OCI-LY3 (cell line): Measurements from ENCODE around the gene ABL1.

Experiments
- EZH2phosphoT487 ChIP-seq: fragments of 200-600 bp; shearing (Covaris generic); IDR thresholded peaks from 2 replicates; pipeline ENCODE4 v1.6.1; 2018; ENCODE audit warnings: antibody characterized with exemption, mixed run types, low read depth
- TF ChIP-seq, protein P1 (sequence below): fragments of 200-600, 300-600 bp; sonication (generic); IDR thresholded peaks from 2 replicates; pipeline ENCODE4 v1.5.1; 2014; ENCODE audit warnings: antibody characterized with exemption, low read length, low read depth

DNA sequence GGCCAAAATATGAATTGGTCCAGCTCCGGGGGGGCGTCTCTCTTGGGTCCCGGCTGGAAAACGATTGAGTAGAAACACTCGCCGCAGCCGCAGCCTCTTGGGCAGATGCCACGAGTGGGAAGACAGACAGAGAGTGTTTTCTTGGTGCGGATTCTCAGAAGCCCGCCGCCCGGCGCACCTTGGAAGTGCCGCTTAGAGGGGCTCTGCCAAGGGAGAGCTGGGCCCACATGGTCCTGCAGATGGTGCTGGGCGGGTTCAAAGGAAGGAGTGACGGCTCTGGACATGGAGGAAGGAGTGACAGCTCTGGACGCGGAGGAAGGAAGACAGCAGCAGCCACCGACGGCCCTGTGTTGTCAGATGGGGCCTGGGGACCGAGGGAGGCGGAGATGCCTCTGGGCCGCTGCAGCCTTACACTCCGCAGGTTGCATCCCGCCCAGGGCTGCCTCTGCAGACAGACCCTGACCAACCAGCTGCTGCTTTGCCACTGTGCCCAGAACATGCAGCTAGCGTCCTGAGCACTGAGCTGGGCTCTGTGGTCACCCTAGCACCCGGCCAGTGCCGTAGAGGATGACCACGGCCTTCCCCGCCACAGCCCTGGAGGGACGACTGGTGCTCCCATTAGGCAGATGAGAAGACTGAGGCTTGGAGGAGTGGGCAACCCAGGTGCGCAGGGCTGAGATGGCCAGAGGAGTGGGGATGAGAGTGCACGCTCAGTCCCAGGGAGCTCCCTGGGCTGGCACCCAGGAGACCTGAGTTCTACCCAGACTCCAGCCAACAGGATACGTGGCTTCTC is 82.3 kb downstream of the ABL1 start:
- TF ChIP-seq, protein P1, sequence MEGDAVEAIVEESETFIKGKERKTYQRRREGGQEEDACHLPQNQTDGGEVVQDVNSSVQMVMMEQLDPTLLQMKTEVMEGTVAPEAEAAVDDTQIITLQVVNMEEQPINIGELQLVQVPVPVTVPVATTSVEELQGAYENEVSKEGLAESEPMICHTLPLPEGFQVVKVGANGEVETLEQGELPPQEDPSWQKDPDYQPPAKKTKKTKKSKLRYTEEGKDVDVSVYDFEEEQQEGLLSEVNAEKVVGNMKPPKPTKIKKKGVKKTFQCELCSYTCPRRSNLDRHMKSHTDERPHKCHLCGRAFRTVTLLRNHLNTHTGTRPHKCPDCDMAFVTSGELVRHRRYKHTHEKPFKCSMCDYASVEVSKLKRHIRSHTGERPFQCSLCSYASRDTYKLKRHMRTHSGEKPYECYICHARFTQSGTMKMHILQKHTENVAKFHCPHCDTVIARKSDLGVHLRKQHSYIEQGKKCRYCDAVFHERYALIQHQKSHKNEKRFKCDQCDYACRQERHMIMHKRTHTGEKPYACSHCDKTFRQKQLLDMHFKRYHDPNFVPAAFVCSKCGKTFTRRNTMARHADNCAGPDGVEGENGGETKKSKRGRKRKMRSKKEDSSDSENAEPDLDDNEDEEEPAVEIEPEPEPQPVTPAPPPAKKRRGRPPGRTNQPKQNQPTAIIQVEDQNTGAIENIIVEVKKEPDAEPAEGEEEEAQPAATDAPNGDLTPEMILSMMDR = no peak
- TF ChIP-seq EZH2phosphoT487 = no peak
